AG04450 (cell line): ENCODE results near the gene ZNF567. TPM values are rescaled to one million over a fixed set of nuclear protein-coding genes. Genes with fewer than 3 reads are reported as not detected.

Experiments
- CTCF ChIA-PET: fragments of 300-600, 350-600 bp; formaldehyde crosslinking; extraction: SDS; loops from one replicate; lab custom pipeline; 2022; ENCODE audit warnings: antibody characterized with exemption, inconsistent platforms; lab: Charles Lee
- POLR2A ChIA-PET: fragments of 350-600 bp; formaldehyde crosslinking; extraction: SDS; loops from one replicate; lab custom pipeline; 2021; ENCODE audit warnings: antibody characterized with exemption, inconsistent platforms; lab: Yijun Ruan, JAX
- DNase-seq: peaks from one replicate; pipeline ENCODE4 v3.0.0-alpha.2; 2011; ENCODE audit warnings: low read depth, low spot score
- H3K27ac ChIP-seq: one replicate; pipeline ENCODE4 v1.5.1; 2012; ENCODE audit warnings: low read depth, low read length, control low read depth
- H3K27me3 ChIP-seq: one replicate; pipeline ENCODE4 v1.6.0; 2012; ENCODE audit warnings: low read length; ENCODE audit not compliant: control insufficient read depth, insufficient read depth
- H3K4me3 ChIP-seq: 2 replicates; pipeline ENCODE4 v1.5.1; 2011; ENCODE audit warnings: mild to moderate bottlenecking, low read depth, low read length, control low read depth
- H3K9me3 ChIP-seq: 2 replicates; pipeline ENCODE4 v1.5.1; 2012; ENCODE audit warnings: low read length; ENCODE audit not compliant: control insufficient read depth, insufficient read depth
- polyA plus RNA-seq: library from polyadenylated mRNA; depleted of rRNA; stranded (reverse); fragments of >200 nt; gene quantifications from 2 replicates; pipeline ENCODE4 v1.2.3, GENCODE V29; 2011; rRNA removed
- TF ChIP-seq, protein P1 (sequence below): IDR thresholded peaks from 2 replicates; pipeline ENCODE4 v1.5.1; 2011; ENCODE audit warnings: low read depth, low read length, control low read depth, inconsistent platforms

Gene ZNF567
- polyA plus RNA-seq, 1 experiment, result 8.5 TPM

DNA sequence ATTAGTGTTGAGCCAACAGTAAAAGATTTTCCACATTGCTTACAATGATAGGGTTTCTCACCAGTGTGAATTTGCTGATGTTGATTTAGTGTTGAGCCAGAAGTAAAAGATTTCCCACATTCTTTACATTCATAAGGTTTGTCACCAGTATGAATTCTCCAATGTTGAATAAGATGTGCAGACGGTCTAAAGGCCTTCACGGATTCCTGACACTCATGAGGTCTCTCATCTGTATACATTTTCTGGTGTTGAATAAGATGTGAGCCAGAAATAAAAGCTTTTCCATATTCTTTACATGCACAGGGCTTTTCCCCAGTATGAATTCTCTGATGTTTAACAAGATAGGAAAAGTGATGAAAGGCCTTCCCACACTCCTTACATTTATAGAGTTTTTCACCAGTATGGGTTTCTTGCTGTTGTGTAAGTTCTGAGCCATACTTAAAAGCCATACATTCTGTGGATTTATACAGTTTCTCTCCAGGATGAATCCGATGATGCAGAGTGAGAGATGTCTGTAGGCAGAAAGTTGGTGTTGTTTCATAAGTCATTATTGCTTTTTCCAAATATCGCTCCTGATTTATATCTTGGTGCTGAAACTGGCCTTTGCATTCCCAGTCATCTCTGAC is 62.8 kb downstream of the ZNF567 start:
- no peaks in the 10 kb centered on the region for H3K27me3 ChIP-seq
- DNase-seq, result no peak
- H3K9me3 ChIP-seq, result peaks cover 79% of the 10 kb centered on the region
- TF ChIP-seq, protein P1, sequence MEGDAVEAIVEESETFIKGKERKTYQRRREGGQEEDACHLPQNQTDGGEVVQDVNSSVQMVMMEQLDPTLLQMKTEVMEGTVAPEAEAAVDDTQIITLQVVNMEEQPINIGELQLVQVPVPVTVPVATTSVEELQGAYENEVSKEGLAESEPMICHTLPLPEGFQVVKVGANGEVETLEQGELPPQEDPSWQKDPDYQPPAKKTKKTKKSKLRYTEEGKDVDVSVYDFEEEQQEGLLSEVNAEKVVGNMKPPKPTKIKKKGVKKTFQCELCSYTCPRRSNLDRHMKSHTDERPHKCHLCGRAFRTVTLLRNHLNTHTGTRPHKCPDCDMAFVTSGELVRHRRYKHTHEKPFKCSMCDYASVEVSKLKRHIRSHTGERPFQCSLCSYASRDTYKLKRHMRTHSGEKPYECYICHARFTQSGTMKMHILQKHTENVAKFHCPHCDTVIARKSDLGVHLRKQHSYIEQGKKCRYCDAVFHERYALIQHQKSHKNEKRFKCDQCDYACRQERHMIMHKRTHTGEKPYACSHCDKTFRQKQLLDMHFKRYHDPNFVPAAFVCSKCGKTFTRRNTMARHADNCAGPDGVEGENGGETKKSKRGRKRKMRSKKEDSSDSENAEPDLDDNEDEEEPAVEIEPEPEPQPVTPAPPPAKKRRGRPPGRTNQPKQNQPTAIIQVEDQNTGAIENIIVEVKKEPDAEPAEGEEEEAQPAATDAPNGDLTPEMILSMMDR, result no peak
- no peak overlapping the region for H3K4me3 ChIP-seq
- CTCF ChIA-PET, result no interaction called here
- no peak overlapping the region for H3K27ac ChIP-seq
- POLR2A ChIA-PET, result no interaction called here

Other genes starting within 250 kb of the ZNF567 start
- gene ZNF566, start 198.1 kb upstream of the ZNF567 start, polyA plus RNA-seq, result 3.5 and 4.9 TPM in 2 replicates
- gene ZNF260, start 159.3 kb upstream of the ZNF567 start, polyA plus RNA-seq, result 10.5 and 14.7 TPM in 2 replicates
- 5.2 and 7.6 TPM in 2 replicates for gene ZNF529, start 114.3 kb upstream of the ZNF567 start, polyA plus RNA-seq
- 2.0 and 2.2 TPM in 2 replicates for gene ZNF382, start 82.3 kb upstream of the ZNF567 start, polyA plus RNA-seq
- 4.5 and 6.1 TPM in 2 replicates for gene ZNF461, start 20.8 kb upstream of the ZNF567 start, polyA plus RNA-seq
- 1.1 and 1.2 TPM in 2 replicates for gene ZNF850, start 85.2 kb downstream of the ZNF567 start, polyA plus RNA-seq
- 2.6 and 4.1 TPM in 2 replicates for gene ZNF790, start 150.8 kb downstream of the ZNF567 start, polyA plus RNA-seq
- 2.3 and 2.6 TPM in 2 replicates for gene ZNF345, start 163.3 kb downstream of the ZNF567 start, polyA plus RNA-seq
- gene ZNF829, start 228.7 kb downstream of the ZNF567 start, polyA plus RNA-seq, result 1.1 and 1.9 TPM in 2 replicates
- gene ZNF568, start 228.7 kb downstream of the ZNF567 start, polyA plus RNA-seq, result 7.8 and 8.6 TPM in 2 replicates